DMS53 treated with DMSO at 0.1 percent for 48 hours (cell line): ENCODE results near the gene RAB8B.
A peak's percentile ranks its signal among the peaks of the same experiment; 100 is the strongest.

ENCODE experiments used
- DNase-seq: peaks from one replicate; lab custom pipeline; 2025; ENCODE audit not compliant: unreplicated experiment; lab: John Stamatoyannopoulos, UW

Gene RAB8B

DNA sequence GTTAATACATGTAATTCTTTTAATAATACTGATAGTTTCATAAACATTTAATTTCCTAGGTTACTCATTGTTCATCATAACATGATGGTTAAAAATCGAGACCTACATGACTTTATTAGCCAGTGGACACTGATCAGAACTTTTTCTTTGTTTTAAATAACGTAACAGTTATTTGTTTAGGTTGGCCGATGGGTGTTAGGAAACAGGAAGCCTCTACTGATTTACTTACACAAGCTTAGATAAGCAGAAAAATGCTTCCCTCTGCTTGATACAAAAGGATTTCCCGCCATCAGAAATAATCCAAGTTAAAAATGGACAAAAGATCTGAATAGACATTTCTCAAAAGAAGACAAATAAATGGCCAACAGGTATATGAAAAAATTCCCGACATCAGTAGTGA, 71.4 kb downstream of the RAB8B start:
- DNase-seq, result no peak

DNA sequence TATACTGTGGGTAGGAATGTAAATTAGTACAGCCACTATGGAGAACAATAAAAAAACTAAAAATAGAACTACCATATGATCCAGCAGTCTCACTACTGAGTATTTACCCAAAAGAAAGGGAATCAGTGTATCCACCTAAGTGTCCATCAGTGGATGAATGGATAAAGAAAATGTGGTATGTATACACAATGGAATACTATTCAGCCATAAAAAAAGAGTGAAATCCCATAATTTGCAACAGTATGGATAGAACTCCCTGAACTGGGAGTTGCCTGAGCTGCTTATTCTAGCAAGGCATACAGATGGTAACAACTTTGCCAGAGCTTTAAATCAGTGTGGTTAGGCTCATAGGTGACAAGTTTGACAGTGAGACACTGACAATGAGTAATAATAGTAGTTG, 71.9 kb downstream of the RAB8B start:
- DNase-seq, result no peak

DNA sequence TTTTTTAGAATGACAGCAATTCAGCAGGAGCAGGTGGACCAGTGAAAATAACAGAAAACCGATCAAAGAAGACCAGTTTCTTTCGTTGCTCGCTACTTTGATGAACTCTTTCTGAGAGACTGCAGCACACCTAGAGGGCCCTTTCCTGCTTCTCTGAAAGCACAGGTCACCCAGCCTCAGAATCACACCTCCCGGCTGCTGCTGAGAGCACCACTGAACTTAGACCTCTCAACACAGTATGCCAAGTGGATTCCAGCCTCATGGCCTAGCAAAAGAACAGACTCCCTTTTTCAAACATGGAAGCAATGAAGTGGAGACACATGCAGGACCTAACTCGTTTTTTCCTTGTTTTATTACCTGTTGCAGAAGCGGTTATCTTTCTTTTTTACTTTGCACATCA, 74.1 kb downstream of the RAB8B start:
- DNase-seq, result no peak

- DNase-seq, result no peak
These were observed 75.4 kb downstream of the RAB8B start for GRCh38 chr15:63264688-63265293.

- no peak for DNase-seq
These were observed 85.0 kb downstream of the RAB8B start for GRCh38 chr15:63274427-63274826.

GRCh38 chr15:63276342-63277037, 87.1 kb downstream of the RAB8B start:
- DNase-seq, result no peak

DNA sequence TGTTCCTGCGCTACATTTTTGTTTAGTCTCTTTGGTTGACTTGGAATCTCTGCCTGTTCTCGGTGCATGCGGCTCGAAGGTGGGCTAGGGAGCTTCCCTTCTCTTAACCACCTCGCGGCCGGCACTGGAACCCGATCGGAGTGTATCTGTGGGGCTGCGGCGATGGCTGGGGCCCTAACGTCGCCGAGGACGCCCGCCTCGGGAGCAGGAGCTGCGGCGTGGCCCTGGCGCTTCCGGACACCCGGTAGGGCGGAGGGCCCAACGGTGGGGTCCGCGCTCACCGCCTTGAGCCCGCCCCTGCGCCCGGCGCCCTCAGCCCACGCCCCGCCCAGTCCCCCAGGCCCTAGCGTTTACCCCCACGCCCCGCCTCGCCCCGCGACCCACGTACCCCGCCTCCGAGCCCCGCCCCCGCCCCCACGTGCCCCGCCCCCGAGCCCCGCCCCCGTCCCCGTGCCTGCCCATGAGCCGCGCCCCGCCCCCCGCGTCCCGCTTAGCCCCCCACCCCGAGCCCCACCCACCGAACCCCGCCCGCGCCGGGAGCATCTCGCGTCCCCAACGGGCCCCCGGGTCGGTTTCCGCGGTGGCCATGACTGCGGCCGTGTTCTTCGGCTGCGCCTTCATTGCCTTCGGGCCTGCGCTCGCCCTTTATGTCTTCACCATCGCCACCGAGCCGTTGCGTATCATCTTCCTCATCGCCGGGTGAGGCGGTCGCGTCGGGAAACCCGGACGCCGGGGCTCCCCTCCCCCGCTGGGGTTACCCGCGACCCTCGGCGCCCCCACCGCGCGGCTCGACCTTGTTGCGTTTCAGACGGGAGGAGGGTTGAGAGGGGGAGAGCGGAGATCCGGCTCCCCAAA, 87.9 kb downstream of the RAB8B start, which contains the start of gene APH1B:
TSS of gene APH1B (plus strand) at position 568 of the 855 bp plus-strand sequence. CDS start at position 587, 19 bp downstream.
- DNase-seq, result peak; percentile 25

DNA sequence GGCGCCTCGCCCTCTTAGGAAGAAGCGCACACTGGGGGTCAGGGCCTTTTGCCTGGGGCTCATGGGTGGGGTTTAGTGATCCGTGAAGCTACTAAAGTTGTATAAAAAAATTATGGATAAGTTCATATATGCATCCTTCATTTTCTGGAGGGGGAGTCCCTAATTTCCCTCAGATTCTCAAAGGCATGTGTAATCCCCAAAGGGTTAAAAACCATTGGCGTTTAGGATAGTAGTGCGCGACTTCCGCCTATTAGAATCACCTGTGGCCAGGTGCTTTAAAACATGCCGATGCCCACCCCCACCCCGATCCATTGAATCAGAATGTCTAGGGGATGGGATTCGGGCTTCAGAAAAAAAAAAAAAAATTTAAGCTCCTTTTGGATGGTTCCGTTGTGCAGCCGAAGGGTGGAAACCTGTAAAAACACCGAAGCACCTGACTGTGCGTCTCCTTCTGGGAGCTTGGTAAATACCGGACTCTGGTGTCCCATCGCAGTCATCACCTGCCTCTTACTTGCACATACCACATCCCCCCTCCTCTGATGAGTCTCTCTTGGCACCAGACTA, 88.6 kb downstream of the RAB8B start:
- DNase-seq, result no peak

GRCh38 chr15:63283126-63283525, 93.7 kb downstream of the RAB8B start:
- no peak for DNase-seq

DNA sequence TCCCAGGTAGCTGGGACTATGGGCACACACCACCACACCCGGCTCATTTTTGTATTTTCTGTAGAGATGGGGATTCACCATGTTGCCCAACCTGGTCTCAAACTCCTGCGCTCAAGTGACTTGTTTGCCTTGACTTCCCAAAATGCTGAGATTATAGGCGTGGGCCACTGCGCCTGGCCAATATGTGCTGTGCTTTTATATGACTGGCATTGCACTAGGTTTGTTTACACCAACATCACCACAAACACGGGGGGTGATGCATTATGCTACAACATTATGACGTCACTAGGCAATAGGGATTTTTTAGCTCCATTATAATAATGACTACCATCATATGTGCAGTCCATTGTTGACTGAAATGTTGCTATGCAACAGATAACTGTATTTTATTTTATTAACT, 94.9 kb downstream of the RAB8B start:
- no peak for DNase-seq

- DNase-seq, result no peak
These were observed 97.7 kb downstream of the RAB8B start for GRCh38 chr15:63287109-63287508.

- DNase-seq, result no peak
These were observed 98.9 kb downstream of the RAB8B start for GRCh38 chr15:63288342-63288741.

DNA sequence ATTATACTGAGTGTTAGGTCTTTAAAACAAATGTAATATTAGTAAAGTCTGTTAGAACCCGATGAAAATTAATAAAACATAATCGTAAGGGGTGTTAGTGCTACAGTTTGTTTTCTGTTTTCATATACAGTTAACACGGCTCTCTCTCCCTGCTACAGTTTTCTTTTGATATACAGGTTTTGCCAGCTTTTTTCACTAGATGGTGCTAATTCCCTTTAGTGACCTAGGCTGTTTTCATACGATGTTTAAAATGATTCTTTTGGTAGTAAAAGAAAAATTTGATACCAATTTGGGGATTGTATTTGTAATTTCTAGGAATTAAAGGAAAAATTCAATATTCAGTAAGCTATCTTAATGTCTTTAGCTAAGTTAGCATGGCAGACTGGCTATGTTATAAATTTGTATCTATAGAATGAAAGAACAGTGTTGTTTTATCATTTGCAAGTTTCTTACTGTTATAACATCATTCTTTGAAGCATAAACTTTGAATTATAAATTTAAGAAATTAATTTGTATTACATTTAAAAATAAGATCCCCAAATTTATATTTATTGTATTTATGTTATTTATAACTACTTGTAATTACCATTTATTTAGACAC, 99.5 kb downstream of the RAB8B start:
- DNase-seq, result peak; percentile 14

GRCh38 chr15:63291507-63291906, 102.1 kb downstream of the RAB8B start:
- DNase-seq, result no peak

DNA sequence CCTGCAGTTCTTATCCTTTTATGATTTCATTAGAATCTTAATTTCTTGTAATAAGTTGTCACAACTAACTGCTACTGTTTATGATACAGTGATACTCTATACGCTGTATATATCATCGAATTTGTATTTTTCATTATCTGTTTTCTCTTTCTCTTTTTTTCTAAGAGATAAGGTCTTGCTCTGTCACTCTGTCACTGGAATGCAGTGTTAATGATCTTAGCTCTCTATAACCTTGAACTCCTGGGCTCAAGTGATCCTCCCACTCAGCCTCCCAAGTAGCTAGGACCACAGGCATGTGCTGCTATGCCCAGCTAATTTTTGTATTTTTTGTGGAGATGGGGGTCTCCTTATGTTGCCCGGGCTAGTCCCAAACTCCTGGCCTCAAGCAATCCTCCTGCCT, 102.8 kb downstream of the RAB8B start:
- DNase-seq, result no peak

DNA sequence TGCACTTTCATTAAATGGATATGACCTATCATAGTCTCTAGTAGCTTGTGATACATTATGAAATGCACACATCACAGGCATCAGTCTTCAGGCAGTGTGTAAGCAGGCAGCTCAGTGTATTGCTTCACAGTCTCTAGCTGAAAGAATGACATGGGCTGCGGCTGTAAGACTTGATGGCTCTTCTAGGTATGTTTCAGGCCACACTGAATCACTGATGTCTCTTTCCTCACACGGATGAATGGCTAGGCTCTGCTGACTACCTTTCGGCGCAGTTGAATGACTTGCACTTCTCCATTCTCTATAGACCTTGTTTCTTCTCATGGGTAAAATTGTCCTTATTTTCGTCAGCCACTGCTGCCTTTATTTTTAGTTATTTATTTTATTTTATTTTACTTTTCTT, 103.4 kb downstream of the RAB8B start:
- DNase-seq, result no peak

DNA sequence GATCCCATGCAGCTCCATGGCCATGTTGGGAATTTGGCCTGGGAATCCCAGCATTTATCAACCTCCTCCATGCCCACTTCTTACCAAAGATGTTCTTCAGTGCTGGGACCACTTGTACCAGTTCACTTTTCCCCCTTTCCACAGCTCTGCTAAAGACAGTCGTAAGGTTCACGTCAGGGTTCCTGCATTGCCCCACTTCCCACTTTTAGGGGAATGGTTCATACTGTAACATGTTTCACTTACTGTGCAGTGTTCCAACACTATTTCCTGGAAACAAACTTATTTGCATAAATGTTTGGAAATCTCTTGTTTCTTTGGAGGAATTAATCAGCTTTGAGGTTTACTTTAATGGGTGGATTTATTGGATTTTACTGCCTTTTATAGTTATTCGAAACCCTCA, 105.0 kb downstream of the RAB8B start:
- no peak for DNase-seq

- DNase-seq, result no peak
These were observed 105.9 kb downstream of the RAB8B start for GRCh38 chr15:63295341-63295740.

DNA sequence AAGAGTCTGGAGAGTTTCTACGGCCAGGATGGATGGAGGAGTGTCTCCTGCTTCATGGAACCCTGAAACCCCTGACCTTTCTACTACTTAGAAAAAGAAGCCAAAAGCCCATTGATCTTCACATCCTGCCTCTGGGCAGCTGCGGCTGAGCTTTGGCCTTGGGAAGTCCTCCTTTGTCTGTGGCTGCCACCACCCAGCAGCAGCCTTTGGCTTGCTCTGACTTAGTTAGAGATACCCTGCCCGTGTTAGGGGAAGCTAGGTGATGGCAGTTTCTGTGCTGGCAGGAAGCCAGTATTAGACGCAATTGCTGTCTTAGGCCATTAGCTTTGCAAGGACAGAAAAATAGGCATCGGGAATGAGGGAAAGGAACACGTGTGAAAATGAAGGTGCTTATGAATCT, 106.8 kb downstream of the RAB8B start:
- no peak for DNase-seq

- no peak for DNase-seq
These were observed 110.7 kb downstream of the RAB8B start for GRCh38 chr15:63299943-63300575.

DNA sequence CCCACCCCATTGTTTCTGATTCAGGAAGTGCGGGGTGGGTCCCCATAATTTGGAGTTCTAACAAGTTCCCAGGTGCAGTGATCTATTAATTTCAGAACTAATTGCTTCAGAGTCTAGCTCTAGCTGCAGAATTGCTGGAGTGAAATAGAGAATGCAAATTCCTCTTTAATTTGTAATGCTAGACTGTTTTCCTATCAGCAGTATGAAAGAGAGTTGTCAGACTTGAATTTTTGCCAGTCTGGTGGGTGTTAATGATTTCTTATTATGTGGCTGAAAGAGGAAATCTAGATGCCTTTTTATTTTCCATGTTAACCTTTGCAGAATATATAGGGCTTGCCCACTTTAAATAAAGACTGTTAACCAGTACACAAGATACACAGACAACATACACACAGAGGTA, 111.7 kb downstream of the RAB8B start:
- no peak for DNase-seq
